Anterior cingulate cortex (tissue), 58 donors: ENCODE data around the gene C17orf114.

Source experiments
- DNase-seq, 58 donors: peaks; one replicate each; lab custom pipeline; 2025; lab: John Stamatoyannopoulos, UW

The C17orf114 gene

DNA sequence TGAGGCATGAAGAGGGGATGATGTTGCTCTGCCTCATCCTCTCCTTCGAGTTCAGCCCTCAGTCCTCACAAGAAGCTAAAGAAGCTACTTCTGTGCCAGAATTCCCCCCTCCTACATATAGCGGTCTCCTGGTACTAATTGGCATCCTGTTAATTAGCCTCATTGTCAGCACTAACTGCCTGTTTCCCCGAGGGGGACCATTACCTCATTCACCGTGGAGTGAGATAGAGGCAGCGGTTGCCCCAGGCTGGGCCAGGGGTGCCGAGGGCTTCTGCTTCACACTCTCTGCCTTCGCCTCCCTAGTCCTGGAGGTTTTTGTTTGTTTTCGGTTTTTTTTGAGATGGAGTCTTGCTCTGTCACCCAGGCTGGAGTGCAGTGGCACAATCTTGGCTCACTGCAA lies 25.3 kb upstream of the C17orf114 start:
- no peak for DNase-seq

DNA sequence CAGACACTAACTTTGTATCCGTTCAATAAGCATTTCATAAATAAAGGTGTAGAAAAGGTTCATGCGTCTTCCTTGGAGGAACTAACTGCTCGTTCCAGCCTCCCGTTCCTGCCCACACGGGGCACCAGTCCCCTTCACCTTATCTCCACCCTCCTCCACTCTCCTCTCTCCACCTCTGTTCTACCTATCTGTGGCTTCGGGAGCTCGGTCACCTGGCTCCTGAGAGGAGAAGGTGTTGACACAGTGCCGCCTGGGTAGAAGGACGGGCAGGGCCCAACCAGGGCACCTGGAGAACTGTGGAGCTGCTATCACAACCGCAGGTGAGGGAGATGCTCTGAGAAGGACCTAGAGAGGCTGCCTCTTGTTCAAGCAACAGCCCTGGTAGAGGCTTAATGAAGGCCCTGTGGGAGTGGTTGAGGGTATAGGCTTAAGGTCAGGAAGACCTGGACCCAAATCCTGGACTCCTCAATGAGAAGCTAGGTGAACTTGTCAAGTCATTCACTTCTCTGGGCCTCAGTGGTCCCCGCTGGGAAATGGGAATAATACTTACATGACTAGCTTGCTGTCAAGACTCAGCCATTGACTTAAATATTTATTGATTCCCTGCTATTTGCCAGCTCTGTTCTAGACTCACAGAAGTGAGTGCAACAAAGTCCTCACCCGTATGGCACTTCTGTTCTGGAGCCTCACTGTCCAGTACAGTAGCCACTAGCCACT lies 21.4 kb upstream of the C17orf114 start:
- no peak for DNase-seq

DNA sequence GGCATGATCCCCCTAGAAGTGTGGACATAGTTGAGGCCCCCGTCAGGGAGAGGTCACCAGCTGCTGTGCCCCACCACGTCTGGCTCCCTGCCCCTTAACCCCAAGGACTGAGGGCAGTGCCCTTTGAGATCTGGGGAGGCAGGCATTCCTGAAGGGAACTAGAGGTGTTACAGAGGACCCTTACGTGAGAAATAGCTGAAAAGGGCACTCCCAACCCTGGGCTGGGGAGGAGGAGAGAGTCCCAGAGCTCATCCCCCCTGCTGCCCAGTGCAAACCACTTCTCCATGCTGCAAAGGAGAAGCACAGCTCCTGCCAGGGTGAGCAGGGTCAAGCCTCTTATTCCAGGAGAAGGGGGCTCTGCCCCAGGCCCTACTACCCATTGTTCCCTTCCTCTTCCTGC lies 20.7 kb upstream of the C17orf114 start:
- no peak for DNase-seq

DNA sequence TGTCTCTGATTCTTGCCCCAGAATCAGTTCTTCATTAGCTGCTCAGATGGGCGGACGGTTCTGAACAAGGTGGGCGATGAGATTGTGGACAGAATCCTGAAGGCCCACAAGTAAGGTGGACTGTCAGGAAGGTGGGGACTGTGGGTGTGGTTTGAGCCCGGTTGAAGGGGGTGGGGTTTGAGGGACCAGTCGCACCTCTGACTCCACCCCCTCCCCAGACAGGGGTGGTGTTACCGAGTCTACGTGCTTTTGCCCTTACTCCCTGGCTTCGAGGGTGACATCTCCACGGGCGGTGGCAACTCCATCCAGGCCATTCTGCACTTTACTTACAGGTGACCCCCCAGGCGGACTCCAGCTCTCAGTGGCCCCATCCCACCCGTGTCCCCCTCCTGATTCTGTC lies 16.1 kb upstream of the C17orf114 start:
- DNase-seq: no peak

DNA sequence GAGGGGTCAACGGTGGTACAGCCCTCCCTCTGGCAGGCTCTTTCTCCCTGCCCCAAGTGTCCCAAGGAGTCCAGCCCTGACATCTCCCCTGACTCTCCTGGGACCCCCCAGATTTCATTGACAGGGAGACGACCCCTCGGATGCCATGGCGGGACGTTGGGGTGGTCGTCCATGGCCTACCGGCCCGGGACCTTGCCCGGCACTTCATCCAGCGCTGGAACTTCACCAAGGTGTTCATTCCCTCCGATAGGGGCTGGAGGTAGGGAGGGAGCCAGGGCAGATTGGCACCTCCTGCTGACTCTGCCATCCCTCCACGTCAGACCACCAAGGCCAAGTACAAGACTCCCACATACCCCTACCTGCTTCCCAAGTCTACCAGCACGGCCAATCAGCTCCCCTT lies 14.7 kb upstream of the C17orf114 start:
- no peak for DNase-seq

DNA sequence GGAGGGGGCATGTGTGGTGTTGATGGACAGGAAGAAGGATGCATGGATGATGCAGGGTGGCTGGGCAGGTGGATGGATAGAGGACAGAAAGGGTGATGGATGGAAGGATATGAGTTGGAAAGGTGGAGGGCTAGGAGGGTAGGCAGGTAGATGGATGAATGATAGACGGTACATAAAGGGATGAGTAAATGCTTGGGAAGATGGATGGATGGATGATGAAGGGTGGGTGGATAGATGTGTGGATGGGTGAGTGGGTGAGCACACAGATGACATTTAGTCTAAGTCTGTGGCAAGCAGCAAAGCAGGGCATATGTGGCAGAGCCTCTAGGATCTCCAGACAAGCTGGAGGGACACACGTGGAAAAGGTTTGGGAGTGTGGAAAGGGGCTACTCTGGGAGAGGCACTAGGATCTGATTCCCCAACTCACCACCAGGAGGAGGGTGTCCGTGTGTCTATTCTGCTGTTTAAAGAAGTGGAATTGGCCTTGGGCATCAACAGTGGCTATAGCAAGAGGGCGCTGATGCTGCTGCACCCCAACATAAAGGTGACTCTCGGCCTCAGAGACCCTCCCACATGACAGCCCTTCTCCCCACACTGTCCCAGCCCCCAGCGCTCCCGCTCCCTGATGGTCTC lies 13.0 kb upstream of the C17orf114 start:
- no peak for DNase-seq

DNA sequence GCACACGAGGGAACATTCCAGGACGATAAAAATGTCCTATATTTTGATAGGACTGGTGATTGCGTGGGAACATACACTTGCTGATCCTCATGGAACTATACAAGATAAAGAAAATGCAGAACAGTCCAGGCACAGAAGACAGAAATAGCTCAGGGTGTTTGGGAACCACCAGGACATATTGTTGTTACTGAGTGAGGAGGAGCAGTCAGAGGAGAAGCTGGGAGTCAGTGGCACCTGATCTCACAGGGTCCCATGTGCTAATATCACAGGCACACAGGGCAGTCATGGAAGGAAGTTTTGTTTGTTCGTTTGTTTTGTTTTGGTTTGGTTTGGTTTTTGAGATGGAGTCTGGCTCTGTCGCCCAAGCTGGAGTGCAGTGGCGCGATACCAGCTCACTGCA lies 10.6 kb upstream of the C17orf114 start:
- DNase-seq: no peak

DNA sequence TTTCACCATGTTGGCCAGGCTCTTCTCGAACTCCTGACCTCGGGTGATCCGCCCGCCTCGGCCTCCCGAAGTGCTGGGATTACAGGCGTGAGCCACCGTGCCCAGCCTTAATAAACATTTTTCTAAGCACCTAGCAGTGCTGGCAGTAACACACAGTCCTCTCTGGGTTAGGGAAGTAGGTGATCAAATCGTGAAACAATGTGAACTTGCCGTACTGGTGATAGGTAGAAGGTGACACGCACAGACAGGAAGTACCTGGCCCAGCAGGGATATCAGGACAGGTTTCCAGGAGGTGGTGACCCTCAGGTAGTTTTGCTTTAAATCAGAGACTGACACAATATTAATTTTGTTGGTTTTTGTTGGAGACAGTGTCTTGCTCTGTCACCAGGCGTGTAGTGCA lies 9.3 kb upstream of the C17orf114 start:
- no peak for DNase-seq

DNA sequence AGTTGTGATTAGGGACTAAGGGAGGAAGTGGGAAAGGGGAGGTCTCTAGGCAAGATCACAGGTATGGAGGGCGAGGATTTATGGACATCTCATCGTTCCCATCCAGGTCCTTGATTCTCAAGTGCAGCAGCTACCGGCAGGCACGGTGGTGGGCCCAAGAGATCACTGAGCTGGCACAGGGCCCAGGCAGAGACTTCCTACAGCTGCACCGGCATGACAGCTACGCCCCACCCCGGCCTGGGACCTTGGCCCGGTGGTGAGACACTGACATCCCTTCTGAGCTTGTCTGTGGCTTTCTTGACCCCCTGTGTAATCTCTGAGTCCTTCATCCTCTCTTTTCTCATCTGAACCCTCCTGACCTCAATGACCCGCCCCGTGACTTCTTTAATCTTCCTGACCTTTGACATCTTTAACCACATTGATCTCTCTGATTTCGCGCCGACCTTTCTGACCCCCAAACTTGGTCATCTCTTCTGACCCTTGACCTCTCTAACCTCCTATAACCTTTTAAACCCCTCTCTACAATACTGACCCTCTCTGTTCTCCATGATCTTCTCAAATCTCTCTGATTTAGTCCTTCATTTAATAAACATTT lies 8.7 kb upstream of the C17orf114 start:
- DNase-seq: no peak

DNA sequence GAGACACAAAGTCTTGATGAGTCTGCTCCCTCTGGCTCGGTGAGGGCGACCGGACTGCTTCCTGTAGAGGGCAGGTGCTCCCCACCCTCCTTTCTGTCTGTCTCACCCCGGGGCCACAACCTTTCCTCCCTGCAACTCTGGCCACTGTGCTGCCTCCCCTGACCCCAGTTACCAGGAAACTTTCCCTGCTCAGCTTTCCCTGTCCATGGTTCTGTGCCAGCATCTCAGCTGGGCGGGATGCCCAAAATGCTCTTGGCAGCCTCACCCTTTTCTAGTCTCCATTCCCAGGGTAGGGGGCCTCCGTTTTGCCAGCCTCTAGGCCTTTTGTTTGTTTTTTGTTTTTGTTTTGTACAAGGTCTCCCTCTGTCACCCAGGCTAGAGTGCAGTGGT lies 6.2 kb upstream of the C17orf114 start:
- peak in 52 of 58 donors; percentile 19 to 83 (median 56) for DNase-seq

DNA sequence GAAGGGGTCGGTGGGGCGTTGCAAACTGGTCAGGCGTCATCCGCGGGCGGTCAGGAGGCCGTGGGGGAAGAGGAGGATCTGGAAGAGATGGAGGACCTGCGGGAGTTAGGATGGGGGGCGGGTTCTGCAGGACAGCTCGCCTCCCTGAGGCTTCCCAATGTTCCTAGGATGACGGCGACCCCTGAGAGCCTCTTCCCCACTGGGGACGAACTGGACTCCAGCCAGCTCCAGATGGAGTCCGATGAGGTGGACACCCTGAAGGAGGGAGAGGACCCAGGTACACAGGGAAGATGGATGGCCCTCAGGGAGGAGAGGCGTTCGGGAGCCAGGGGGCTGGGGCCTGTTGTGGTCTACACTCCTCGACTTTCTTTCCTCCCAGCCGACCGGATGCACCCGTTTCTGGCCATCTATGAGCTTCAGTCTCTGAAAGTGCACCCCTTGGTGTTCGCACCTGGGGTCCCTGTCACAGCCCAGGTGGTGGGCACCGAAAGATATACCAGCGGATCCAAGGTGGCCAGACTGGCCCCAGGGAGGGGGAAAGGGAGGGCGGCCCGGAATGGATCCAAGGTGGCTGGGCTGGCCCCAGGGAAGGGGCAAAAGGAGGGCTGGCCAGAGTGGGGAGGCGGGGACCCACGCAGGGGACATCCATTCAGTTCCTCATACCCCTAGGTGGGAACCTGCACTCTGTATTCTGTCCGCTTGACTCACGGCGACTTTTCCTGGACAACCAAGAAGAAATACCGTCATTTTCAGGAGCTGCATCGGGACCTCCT lies 5.7 kb upstream of the C17orf114 start:
- peak in 5 of 58 donors; percentile 20 to 33 (median 28) for DNase-seq

DNA sequence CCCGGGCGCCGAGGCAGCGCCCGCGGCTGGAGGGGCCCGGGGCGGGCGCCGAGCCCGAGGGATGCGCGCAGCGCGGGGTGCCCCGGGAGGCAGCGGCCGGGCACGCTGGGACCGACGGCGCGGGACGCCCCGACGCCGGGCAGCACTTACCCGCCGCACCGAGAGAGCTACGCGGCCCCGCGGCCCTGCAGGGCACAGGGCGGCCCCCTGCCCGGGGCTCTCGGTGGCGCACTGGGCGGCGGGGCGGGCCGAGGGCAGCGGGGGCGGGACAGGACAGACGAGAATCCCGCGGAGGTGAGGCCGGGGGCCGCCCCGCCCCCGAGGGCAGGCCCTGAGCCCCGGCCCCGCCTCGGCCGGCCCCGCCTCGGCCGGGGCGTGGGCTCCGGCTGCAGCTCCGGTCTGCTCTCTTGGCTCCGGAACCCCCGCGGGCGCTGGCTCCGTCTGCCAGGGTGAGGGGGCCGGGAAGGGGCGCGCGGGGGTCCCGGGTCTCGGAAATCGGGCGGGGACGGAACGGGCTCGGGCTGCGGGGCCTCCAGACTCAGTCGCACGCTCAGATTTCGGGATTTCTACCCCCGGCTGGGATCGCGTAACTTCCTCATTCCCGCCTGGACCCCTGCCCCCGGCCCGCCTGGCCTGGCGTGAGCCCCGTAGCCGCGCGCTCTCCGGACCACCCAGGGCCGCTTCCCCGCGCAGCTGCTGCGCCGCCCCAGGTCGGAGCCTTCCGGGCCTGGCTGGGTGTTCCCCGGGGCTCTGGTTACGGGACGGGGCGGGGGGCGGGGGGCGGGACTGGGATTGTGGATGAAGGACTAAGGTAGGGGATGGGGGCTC lies 4.9 kb upstream of the C17orf114 start, which contains the start of gene PLD2:
PLD2 (plus strand) TSS at position 376 of the 828 bp plus-strand sequence. CDS start 621 bp downstream, outside the sequence.
- DNase-seq: peak in 52 of 58 donors; percentile 23 to 81 (median 62)

DNA sequence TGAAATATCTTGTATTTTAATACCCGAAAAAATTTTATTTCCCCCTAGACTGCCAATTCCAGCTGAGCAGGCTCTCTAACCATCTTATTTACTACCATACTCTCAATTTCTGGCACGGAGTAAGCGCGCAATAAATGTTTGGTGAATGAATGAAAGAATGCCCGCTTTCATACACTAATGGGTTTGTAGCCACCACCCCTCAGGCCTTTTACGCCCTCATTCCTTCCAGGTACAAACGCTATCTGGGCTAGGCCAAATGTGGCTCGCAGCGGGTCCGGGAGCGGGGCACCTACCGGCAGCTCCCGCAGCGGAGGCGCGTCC lies 4.3 kb upstream of the C17orf114 start:
- peak in 1 of 58 donors; percentile 22 for DNase-seq

DNA sequence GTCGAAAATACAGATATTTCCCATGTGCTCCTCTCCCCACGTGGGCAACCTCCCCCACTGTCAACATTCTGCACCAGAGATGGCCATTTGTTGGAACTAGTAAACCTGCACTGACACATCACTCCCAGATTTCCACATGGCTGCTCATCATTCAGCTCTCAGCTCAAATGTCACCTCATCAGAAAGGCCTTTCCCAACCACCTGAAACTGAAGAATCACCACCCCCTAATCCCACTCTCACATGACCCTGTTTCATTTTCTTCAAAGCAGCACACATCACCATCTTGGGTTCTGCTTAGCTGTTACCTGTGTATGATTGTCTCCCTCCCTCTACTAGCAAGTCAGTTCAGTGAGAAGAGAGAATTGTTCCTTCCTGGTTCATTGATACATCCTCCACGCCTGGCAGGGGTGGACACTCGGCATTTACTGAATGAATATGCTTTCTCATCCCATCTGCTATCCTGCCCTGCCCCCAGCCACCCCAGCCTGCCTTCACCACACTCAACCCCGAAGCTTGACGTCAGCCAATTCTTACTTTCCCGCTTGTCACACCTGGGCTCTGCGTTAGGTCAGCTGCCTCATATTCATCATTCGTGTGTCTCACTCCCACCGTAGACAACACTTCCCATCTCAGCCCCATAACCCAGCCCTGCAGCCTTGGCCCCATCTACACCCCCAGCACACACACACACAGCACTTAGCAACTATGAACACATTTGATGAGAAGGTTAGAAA lies 1.5 kb downstream of the C17orf114 start:
- no peak for DNase-seq

DNA sequence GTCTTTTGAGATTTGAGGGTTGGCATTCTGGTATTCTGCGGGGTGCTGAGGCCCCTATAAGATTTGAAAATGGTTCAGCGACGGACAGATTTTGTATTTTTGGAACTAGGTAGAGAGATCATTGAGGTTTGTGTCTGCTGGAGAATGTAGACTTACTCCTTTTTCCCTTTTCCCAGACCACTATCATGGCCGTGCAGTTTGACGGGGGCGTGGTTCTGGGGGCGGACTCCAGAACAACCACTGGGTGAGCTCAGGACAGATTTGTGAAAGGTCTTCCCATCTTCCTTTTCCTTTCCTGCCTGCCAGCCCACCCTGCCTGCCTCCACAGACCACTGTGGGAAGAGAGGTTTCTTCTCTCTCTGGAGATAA lies 5.6 kb downstream of the C17orf114 start:
- DNase-seq: peak in 2 of 58 donors; percentile 9 to 12

DNA sequence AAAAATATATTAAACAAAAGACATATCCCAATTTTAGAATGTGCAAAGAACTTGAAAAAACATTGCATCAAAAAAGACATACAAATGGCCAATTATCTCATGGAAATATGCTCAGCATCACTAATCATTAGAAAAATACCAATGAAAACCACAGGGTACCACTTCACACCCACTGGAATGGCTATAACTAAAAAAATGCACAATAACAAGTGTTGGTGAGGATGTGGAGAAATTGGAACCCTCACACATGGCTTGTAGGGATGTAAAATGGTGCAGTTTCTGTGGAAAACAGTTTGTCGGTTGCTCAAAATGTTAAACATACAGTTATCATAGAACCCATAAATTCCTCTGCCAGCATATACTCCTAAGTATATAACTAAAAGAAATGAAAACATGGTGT lies 7.0 kb downstream of the C17orf114 start:
- no peak for DNase-seq

DNA sequence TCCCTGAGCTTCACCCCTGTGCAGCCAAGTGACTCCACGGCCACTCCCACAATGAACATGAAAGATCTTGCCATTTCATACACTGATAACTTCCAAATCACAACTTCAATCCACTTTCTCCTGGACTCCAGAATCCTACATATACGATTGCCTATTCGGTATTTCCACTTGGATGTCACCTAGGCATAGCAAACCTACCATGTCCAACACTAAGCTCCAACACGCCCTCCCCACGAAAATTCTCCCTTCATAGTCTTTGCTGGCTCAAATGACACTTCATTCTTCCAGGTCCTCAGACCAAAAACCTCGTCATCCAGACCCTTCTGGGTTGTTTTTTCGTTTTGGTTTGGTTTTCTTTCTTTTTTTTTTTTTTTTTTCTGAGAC lies 11.4 kb downstream of the C17orf114 start:
- no peak for DNase-seq

DNA sequence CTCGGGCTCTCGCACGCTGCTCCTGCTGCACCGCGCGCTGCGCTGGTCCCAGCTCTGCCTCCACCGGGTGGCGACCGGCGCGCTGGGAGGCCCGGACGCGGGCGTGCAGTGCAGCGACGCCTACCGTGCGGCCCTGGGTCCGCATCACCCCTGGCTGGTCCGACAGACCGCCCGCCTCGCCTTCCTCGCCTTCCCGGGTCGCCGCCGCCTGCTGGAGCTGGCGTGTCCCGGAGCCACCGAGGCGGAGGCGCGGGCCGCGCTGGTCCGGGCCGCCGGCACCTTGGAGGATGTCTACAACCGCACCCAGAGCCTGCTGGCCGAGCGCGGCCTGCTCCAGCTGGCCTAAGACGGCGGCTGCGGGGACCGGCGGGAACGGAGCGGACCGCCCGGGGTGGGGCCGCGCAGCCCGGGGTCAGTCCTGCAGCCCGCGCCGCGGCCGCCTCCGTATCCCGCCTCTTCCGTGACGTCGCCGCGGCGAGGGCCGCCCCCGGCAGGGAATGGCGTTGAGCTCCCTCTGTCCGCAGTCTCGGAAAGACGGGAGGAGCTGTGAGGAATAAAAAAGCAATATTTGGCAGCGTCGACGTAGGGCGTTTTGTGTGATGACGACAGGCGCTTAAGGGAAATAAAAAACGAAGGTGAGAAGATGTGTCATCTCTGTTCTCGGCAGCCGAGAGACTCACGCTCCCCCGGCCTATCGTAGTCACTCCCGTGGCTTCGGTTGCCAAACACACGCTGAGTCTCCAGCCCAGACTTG lies 12.0 kb downstream of the C17orf114 start:
- DNase-seq: peak in 56 of 58 donors; percentile 28 to 90 (median 81)

DNA sequence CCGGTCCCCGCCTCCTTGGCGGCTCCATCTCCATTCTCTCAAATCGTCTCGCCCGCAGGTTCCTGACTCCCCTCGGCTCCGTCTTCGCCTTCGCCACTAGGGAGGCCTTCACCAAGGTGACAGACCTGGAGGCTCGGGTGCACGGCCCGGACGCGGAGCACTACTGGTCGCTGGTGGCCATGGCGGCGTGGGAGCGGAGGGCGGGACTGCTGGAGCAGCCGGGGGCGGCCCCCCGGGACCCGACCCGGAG lies 12.5 kb downstream of the C17orf114 start:
- DNase-seq: peak in 1 of 58 donors; percentile 61
